Liver (tissue), 3 donors: ENCODE results near the gene SAP30.

Source experiments
- EGR1 ChIP-seq, 2 donors: IDR thresholded peaks; 2 replicates each; pipeline ENCODE4 v1.6.1; 2016 to 2018; ENCODE audit warnings: antibody characterized with exemption in 2 of 2, low read depth in 2 of 2
- FOXA1 ChIP-seq: IDR thresholded peaks from 2 replicates; pipeline ENCODE4 v1.6.1; 2016; ENCODE audit warnings: antibody characterized with exemption
- FOXA2 ChIP-seq: IDR thresholded peaks from 2 replicates; pipeline ENCODE4 v1.6.1; 2016; ENCODE audit warnings: antibody characterized with exemption
- GABPA ChIP-seq, 2 donors: IDR thresholded peaks in 1 of 2; conservative IDR thresholded peaks in 1 of 2; 2 replicates each; pipeline ENCODE4 v1.6.1; 2016; ENCODE audit warnings: antibody characterized with exemption in 2 of 2, mild to moderate bottlenecking in 1 of 2, moderate library complexity in 1 of 2
- HNF4A ChIP-seq, 2 donors: conservative IDR thresholded peaks; 2 replicates each; pipeline ENCODE4 v1.6.1; 2016; ENCODE audit warnings: antibody characterized with exemption in 2 of 2, mild to moderate bottlenecking in 2 of 2
- JUND ChIP-seq, 2 donors: IDR thresholded peaks; 2 replicates each; pipeline ENCODE4 v1.6.1; 2016; ENCODE audit warnings: antibody characterized with exemption in 2 of 2
- RAD21 ChIP-seq, 2 donors: IDR thresholded peaks; 2 replicates each; pipeline ENCODE4 v1.6.1; 2016; ENCODE audit warnings: antibody characterized with exemption in 2 of 2, mild to moderate bottlenecking in 2 of 2
- SP1 ChIP-seq: IDR thresholded peaks from 2 replicates; pipeline ENCODE4 v1.6.1; 2018; ENCODE audit warnings: antibody characterized with exemption, mild to moderate bottlenecking
- TAF1 ChIP-seq: conservative IDR thresholded peaks from 2 replicates; pipeline ENCODE4 v1.6.1; 2016; ENCODE audit warnings: antibody characterized with exemption, mild to moderate bottlenecking
- YY1 ChIP-seq: IDR thresholded peaks from 2 replicates; pipeline ENCODE4 v1.6.1; 2016; ENCODE audit warnings: antibody characterized with exemption, mild to moderate bottlenecking
- TF ChIP-seq, protein P1 (sequence below): fragments of 150-350 bp; IDR thresholded peaks from 2 replicates; pipeline ENCODE4 v1.5.1; 2017; ENCODE audit warnings: improper control_type of control experiment, low read depth, low read length; ENCODE audit not compliant: missing input control
- TF ChIP-seq, protein P2 (sequence below): IDR thresholded peaks from 2 replicates; pipeline ENCODE4 v1.6.1; 2016; ENCODE audit warnings: antibody characterized with exemption, mild to moderate bottlenecking
- TF ChIP-seq, protein P3 (sequence below): IDR thresholded peaks from 2 replicates; pipeline ENCODE4 v1.6.1; 2016; ENCODE audit warnings: antibody characterized with exemption
- donor health status: healthy.
- donor health status: healthy.

- TF ChIP-seq, protein P1, sequence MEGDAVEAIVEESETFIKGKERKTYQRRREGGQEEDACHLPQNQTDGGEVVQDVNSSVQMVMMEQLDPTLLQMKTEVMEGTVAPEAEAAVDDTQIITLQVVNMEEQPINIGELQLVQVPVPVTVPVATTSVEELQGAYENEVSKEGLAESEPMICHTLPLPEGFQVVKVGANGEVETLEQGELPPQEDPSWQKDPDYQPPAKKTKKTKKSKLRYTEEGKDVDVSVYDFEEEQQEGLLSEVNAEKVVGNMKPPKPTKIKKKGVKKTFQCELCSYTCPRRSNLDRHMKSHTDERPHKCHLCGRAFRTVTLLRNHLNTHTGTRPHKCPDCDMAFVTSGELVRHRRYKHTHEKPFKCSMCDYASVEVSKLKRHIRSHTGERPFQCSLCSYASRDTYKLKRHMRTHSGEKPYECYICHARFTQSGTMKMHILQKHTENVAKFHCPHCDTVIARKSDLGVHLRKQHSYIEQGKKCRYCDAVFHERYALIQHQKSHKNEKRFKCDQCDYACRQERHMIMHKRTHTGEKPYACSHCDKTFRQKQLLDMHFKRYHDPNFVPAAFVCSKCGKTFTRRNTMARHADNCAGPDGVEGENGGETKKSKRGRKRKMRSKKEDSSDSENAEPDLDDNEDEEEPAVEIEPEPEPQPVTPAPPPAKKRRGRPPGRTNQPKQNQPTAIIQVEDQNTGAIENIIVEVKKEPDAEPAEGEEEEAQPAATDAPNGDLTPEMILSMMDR: no peak
- TF ChIP-seq, protein P2, sequence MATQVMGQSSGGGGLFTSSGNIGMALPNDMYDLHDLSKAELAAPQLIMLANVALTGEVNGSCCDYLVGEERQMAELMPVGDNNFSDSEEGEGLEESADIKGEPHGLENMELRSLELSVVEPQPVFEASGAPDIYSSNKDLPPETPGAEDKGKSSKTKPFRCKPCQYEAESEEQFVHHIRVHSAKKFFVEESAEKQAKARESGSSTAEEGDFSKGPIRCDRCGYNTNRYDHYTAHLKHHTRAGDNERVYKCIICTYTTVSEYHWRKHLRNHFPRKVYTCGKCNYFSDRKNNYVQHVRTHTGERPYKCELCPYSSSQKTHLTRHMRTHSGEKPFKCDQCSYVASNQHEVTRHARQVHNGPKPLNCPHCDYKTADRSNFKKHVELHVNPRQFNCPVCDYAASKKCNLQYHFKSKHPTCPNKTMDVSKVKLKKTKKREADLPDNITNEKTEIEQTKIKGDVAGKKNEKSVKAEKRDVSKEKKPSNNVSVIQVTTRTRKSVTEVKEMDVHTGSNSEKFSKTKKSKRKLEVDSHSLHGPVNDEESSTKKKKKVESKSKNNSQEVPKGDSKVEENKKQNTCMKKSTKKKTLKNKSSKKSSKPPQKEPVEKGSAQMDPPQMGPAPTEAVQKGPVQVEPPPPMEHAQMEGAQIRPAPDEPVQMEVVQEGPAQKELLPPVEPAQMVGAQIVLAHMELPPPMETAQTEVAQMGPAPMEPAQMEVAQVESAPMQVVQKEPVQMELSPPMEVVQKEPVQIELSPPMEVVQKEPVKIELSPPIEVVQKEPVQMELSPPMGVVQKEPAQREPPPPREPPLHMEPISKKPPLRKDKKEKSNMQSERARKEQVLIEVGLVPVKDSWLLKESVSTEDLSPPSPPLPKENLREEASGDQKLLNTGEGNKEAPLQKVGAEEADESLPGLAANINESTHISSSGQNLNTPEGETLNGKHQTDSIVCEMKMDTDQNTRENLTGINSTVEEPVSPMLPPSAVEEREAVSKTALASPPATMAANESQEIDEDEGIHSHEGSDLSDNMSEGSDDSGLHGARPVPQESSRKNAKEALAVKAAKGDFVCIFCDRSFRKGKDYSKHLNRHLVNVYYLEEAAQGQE: no peak
- TF ChIP-seq FOXA2: no peak
- no peak for TF ChIP-seq HNF4A (conservative IDR thresholded peaks at IDR 0.05)
- TF ChIP-seq RAD21 (IDR thresholded peaks at IDR 0.05): no peak
- TF ChIP-seq TAF1: no peak
- no peak for TF ChIP-seq YY1
- TF ChIP-seq, protein P3, sequence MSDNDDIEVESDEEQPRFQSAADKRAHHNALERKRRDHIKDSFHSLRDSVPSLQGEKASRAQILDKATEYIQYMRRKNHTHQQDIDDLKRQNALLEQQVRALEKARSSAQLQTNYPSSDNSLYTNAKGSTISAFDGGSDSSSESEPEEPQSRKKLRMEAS: no peak
- TF ChIP-seq JUND (IDR thresholded peaks at IDR 0.05): no peak
- TF ChIP-seq EGR1 (IDR thresholded peaks at IDR 0.05; ENCODE audit: low read depth in 2 of 2): no peak
- no peak for TF ChIP-seq SP1
- TF ChIP-seq GABPA (IDR thresholded peaks at IDR 0.05 in 1 of 2, conservative IDR thresholded peaks at IDR 0.05 in 1 of 2): no peak
- TF ChIP-seq FOXA1: no peak
These were observed 11.6 kb downstream of the SAP30 start for GRCh38 chr4:173382349-173382748.
